Measurements from ENCODE around the gene INF2. TPM values are rescaled to one million over a fixed set of nuclear protein-coding genes. Genes with fewer than 3 reads are reported as not detected.

The INF2 gene
- total RNA-seq, 1 experiment from 2014 or later, result 70.8 TPM

GRCh38 chr14:104698688-104699425, 9.4 kb downstream of the INF2 start:
- Histone ChIP-seq H3K36me3 (ENCODE audit: control insufficient read depth, insufficient read depth, low read length) (peaks cover 5% of the 10 kb centered on the region), H3K27me3 (replicated peaks; ENCODE audit: control insufficient read depth, insufficient read depth, low read length) (no peaks in the 10 kb centered on the region), H3K4me3 (ENCODE audit: low read depth, low read length) (no peak overlapping the region), H3K9me3 (no peaks in the 10 kb centered on the region), H3K4me1 (peaks cover 11% of the 10 kb centered on the region)
- H3K9me3 Mint-ChIP-seq (ENCODE audit: unreplicated experiment), result no peaks in the 10 kb centered on the region
- no peaks in the 10 kb centered on the region for H3K27me3 Mint-ChIP-seq (ENCODE audit: insufficient read depth, unreplicated experiment)
- no peaks in the 10 kb centered on the region for H3K4me1 Mint-ChIP-seq (ENCODE audit: low read depth, unreplicated experiment)
- ChIA-PET CTCF (interaction anchor here (1.0 to 1.4 kb wide), 3 partner anchors 10 to 128 kb away, joined by 3 to 5 read pairs (median 5); no protein-coding TSS in a partner anchor), POLR2A (interaction anchor here (2.0 kb wide), 1 partner anchor 11 kb away, joined by 5 read pairs; no protein-coding TSS in a partner anchor)
- H3K36me3 Mint-ChIP-seq (ENCODE audit: insufficient read depth, unreplicated experiment), result peaks cover 65% of the 10 kb centered on the region
- H3K27ac Mint-ChIP-seq (ENCODE audit: unreplicated experiment), result peak overlapping the region; percentile 39
- DNase-seq, result no peak
- intact Hi-C loops (cut with micrococcal nuclease; ENCODE audit: unreplicated experiment), result no loop called here
- H3K4me3 Mint-ChIP-seq (ENCODE audit: unreplicated experiment), result no peak overlapping the region
- TF ChIP-seq, protein P1, sequence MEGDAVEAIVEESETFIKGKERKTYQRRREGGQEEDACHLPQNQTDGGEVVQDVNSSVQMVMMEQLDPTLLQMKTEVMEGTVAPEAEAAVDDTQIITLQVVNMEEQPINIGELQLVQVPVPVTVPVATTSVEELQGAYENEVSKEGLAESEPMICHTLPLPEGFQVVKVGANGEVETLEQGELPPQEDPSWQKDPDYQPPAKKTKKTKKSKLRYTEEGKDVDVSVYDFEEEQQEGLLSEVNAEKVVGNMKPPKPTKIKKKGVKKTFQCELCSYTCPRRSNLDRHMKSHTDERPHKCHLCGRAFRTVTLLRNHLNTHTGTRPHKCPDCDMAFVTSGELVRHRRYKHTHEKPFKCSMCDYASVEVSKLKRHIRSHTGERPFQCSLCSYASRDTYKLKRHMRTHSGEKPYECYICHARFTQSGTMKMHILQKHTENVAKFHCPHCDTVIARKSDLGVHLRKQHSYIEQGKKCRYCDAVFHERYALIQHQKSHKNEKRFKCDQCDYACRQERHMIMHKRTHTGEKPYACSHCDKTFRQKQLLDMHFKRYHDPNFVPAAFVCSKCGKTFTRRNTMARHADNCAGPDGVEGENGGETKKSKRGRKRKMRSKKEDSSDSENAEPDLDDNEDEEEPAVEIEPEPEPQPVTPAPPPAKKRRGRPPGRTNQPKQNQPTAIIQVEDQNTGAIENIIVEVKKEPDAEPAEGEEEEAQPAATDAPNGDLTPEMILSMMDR (IDR thresholded peaks at IDR 0.05; ENCODE audit: insufficient read depth in 1 of 2, low read depth in 1 of 2, low read length in 1 of 2, severe bottlenecking in 1 of 2, unreplicated experiment in 1 of 2), result no peak
- BruUV-seq (replicated peaks), result no TSS peak

DNA sequence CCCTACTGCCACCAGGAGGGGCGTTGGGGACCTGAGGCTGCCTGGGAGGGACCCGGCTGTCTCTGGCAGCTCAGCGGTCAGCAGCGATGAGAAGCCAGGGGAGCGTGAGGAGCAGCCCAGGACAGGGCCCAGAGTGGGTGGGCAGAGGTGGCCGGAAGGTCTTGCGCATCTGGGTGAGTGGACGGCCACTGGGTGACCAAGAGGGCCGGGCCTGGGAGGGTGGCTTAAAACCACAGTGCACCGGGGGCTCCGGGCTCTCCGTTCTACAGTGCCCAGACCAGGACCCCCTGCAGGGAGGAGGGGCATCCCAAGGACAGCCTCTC, 10.0 kb downstream of the INF2 start:
- peaks cover 68% of the 10 kb centered on the region for H3K36me3 Mint-ChIP-seq (ENCODE audit: insufficient read depth, unreplicated experiment)
- no peak for DNase-seq
- CTCF ChIA-PET, result no interaction called here
- TF ChIP-seq, protein P1 (IDR thresholded peaks at IDR 0.05; ENCODE audit: insufficient read depth in 1 of 2, low read depth in 1 of 2, low read length in 1 of 2, severe bottlenecking in 1 of 2, unreplicated experiment in 1 of 2), result no peak
- no peaks in the 10 kb centered on the region for H3K9me3 Mint-ChIP-seq (ENCODE audit: unreplicated experiment)
- intact Hi-C loops (cut with micrococcal nuclease; ENCODE audit: unreplicated experiment), result no loop called here
- H3K4me3 Mint-ChIP-seq (ENCODE audit: unreplicated experiment), result no peak overlapping the region
- POLR2A ChIA-PET, result no interaction called here
- no peaks in the 10 kb centered on the region for H3K4me1 Mint-ChIP-seq (ENCODE audit: low read depth, unreplicated experiment)
- Histone ChIP-seq H3K4me1 (peaks cover 11% of the 10 kb centered on the region), H3K27me3 (replicated peaks; ENCODE audit: control insufficient read depth, insufficient read depth, low read length) (no peaks in the 10 kb centered on the region), H3K4me3 (ENCODE audit: low read depth, low read length) (no peak overlapping the region), H3K36me3 (ENCODE audit: control insufficient read depth, insufficient read depth, low read length) (peaks cover 5% of the 10 kb centered on the region), H3K9me3 (no peaks in the 10 kb centered on the region)
- H3K27ac Mint-ChIP-seq (ENCODE audit: unreplicated experiment), result no peak overlapping the region
- H3K27me3 Mint-ChIP-seq (ENCODE audit: insufficient read depth, unreplicated experiment), result no peaks in the 10 kb centered on the region
- BruUV-seq (replicated peaks), result no TSS peak

GRCh38 chr14:104700225-104700651, 10.8 kb downstream of the INF2 start:
- ChIA-PET POLR2A (no interaction called here), CTCF (no interaction called here)
- no TSS peak for BruUV-seq (replicated peaks)
- no peak for DNase-seq
- Mint-ChIP-seq H3K27me3 (ENCODE audit: insufficient read depth, unreplicated experiment) (no peaks in the 10 kb centered on the region), H3K27ac (ENCODE audit: unreplicated experiment) (no peak overlapping the region), H3K9me3 (ENCODE audit: unreplicated experiment) (no peaks in the 10 kb centered on the region), H3K4me3 (ENCODE audit: unreplicated experiment) (no peak overlapping the region), H3K36me3 (ENCODE audit: insufficient read depth, unreplicated experiment) (peaks cover 70% of the 10 kb centered on the region), H3K4me1 (ENCODE audit: low read depth, unreplicated experiment) (no peaks in the 10 kb centered on the region)
- TF ChIP-seq, protein P1 (IDR thresholded peaks at IDR 0.05; ENCODE audit: insufficient read depth in 1 of 2, low read depth in 1 of 2, low read length in 1 of 2, severe bottlenecking in 1 of 2, unreplicated experiment in 1 of 2), result no peak
- no peaks in the 10 kb centered on the region for H3K9me3 ChIP-seq
- intact Hi-C loops (cut with micrococcal nuclease; ENCODE audit: unreplicated experiment), result no loop called here
- peaks cover 11% of the 10 kb centered on the region for H3K4me1 ChIP-seq
- no peaks in the 10 kb centered on the region for H3K27me3 ChIP-seq (replicated peaks; ENCODE audit: control insufficient read depth, insufficient read depth, low read length)
- H3K4me3 ChIP-seq (ENCODE audit: low read depth, low read length), result no peak overlapping the region
- H3K36me3 ChIP-seq (ENCODE audit: control insufficient read depth, insufficient read depth, low read length), result peaks cover 5% of the 10 kb centered on the region
